Thoracic aorta (tissue), 2 donors: ENCODE measurements around the gene PRDM8. TPM values are rescaled to one million over a fixed set of nuclear protein-coding genes. Genes with fewer than 3 reads are reported as not detected.
"Not testable (repeated sequence)": the region's sequence is repeated elsewhere in the genome, so short reads cannot be mapped to it uniquely, and the experiment has no call there.

ENCODE experiments used
- ATAC-seq: fragments of 150-250 bp; one replicate; pipeline ENCODE4 v1.8.0; 2017; ENCODE audit warnings: low read depth; ENCODE audit not compliant: insufficient number of reproducible peaks, low FRiP score
- DNase-seq: peaks from one replicate; pipeline ENCODE4 v3.0.0-alpha.2; 2020; ENCODE audit warnings: low spot score
- H3K27ac ChIP-seq, 2 donors: fragments of 200-600 bp; sonication (generic); 1 replicate in 1 of 2; 2 replicates in 1 of 2; pipeline ENCODE4 v1.5.1; 2016; ENCODE audit warnings: mild to moderate bottlenecking in 2 of 2, moderate library complexity in 2 of 2
- H3K27me3 ChIP-seq: fragments of 200-600 bp; sonication (generic); replicated peaks from 2 replicates; pipeline ENCODE4 v1.6.0; 2016; ENCODE audit warnings: mild to moderate bottlenecking; ENCODE audit not compliant: insufficient read depth
- H3K36me3 ChIP-seq: fragments of 200-600 bp; sonication (generic); one replicate; pipeline ENCODE4 v1.5.1; 2016
- H3K4me1 ChIP-seq, 2 donors: fragments of 200-600 bp; sonication (generic); 1 replicate in 1 of 2; 2 replicates in 1 of 2; pipeline versions ENCODE4 v1.5.1 to v1.6.0; 2016; ENCODE audit warnings: low read depth in 2 of 2, mild to moderate bottlenecking in 1 of 2; ENCODE audit not compliant: control insufficient read depth in 1 of 2
- H3K4me3 ChIP-seq: fragments of 200-600 bp; sonication (generic); 2 replicates; pipeline ENCODE4 v1.5.1; 2016; ENCODE audit warnings: mild to moderate bottlenecking
- H3K9me3 ChIP-seq: fragments of 200-600 bp; sonication (generic); 2 replicates; pipeline ENCODE4 v1.5.1; 2016
- total RNA-seq, 2 donors: library from RNA; depleted of rRNA; stranded (reverse); fragments of >200 nt; gene quantifications; one replicate each; pipeline versions ENCODE4 v1.1.0 to v1.2.3, GENCODE V29; 2016
- TF ChIP-seq, protein P1 (sequence below): fragments of 200-600 bp; sonication (generic); IDR thresholded peaks from one replicate; pipeline ENCODE4 v1.5.1; 2019; ENCODE audit warnings: antibody characterized with exemption

The PRDM8 gene
- total RNA-seq, 2 donors from 2014 or later, result 2.7 to 3.7 TPM

DNA sequence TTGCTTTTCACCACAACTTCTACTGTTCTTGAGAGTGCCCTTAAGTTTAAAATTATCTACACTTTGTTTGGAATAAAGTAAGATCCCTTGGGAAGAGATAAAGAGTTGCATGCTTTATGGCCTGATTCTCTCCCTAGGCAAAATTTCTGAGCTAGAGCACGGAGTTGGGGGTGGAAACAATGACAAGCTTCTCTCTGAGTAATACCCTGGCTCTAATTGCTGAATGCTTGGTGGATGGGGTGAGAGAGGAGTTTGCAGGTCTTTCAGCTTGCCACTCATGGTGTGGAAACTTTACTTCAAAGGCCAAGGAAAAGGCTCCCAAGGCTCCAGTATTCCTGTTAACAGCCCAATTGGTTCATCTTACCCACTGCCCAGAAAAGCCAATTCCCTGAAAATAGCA is 26.1 kb upstream of the PRDM8 start:
- Histone ChIP-seq H3K4me1 (no peaks in the 10 kb centered on the region), H3K27ac (no peak overlapping the region), H3K36me3 (no peaks in the 10 kb centered on the region), H3K27me3 (no peaks in the 10 kb centered on the region), H3K4me3 (no peak overlapping the region), H3K9me3 (no peaks in the 10 kb centered on the region)
- ATAC-seq, result no peak
- DNase-seq, result no peak
- TF ChIP-seq, protein P1, sequence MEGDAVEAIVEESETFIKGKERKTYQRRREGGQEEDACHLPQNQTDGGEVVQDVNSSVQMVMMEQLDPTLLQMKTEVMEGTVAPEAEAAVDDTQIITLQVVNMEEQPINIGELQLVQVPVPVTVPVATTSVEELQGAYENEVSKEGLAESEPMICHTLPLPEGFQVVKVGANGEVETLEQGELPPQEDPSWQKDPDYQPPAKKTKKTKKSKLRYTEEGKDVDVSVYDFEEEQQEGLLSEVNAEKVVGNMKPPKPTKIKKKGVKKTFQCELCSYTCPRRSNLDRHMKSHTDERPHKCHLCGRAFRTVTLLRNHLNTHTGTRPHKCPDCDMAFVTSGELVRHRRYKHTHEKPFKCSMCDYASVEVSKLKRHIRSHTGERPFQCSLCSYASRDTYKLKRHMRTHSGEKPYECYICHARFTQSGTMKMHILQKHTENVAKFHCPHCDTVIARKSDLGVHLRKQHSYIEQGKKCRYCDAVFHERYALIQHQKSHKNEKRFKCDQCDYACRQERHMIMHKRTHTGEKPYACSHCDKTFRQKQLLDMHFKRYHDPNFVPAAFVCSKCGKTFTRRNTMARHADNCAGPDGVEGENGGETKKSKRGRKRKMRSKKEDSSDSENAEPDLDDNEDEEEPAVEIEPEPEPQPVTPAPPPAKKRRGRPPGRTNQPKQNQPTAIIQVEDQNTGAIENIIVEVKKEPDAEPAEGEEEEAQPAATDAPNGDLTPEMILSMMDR, result no peak

- Histone ChIP-seq H3K27me3 (no peaks in the 10 kb centered on the region), H3K4me1 (no peaks in the 10 kb centered on the region), H3K4me3 (no peak overlapping the region), H3K36me3 (no peaks in the 10 kb centered on the region), H3K9me3 (no peaks in the 10 kb centered on the region), H3K27ac (no peak overlapping the region)
- DNase-seq (no peak), ATAC-seq (no peak)
- TF ChIP-seq, protein P1, result no peak
Observed at GRCh38 chr4:80171656-80172055, 25.6 kb upstream of the PRDM8 start.

- ATAC-seq, result no peak
Observed at GRCh38 chr4:80172203-80172602, 25.1 kb upstream of the PRDM8 start.

DNA sequence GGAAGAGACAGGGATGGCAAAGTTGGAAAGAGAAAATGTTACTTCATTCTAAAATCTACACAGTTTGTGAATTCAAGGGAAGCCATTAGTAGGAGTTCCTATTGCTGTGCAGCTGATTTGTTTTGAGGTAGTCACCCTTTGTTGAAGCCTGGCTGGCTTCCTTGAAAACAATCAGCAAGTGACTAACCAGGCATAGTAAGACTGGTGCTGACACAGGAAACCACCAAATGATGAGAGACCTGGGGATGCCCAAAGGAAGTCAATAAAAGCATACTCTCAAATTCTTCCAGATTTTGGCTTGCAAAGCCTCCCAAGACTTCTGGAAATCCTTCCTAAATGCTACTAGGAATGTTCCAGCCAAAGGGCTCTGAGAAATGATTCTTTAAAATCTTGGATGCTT is 23.9 kb upstream of the PRDM8 start:
- no peak for ATAC-seq
- Histone ChIP-seq H3K4me3 (no peak overlapping the region), H3K36me3 (no peaks in the 10 kb centered on the region), H3K9me3 (no peaks in the 10 kb centered on the region), H3K4me1 (no peaks in the 10 kb centered on the region), H3K27me3 (no peaks in the 10 kb centered on the region), H3K27ac (no peak overlapping the region)
- no peak for DNase-seq
- TF ChIP-seq, protein P1, result no peak

More at GRCh38 chr4:80172203-80172602, 25.1 kb upstream of the PRDM8 start:
- Histone ChIP-seq H3K4me3 (no peak overlapping the region), H3K27me3 (no peaks in the 10 kb centered on the region), H3K9me3 (no peaks in the 10 kb centered on the region), H3K4me1 (no peaks in the 10 kb centered on the region), H3K27ac (no peak overlapping the region), H3K36me3 (no peaks in the 10 kb centered on the region)
- TF ChIP-seq, protein P1, result no peak
- DNase-seq, result no peak

DNA sequence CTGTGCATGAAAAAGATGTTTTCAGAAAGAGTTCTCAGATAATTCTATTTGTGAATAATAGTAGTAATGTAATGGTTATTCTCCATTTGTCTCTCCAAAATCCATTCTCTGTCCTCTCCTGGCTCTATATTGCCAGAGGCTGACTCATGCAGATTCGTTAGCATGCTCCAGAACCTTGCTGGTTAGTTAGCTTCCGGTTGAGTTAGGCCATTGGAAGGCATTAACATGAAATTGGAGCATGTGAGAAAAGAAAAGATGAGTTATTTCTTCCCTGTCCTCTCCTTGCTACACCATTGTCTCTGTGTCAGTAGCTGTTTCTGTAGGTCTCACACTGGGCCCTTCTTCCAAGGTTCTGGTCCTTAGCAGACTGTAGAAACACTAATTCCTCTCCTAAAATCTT is 23.5 kb upstream of the PRDM8 start:
- no peak overlapping the region for H3K4me3 ChIP-seq
- H3K36me3 ChIP-seq, result no peaks in the 10 kb centered on the region
- no peaks in the 10 kb centered on the region for H3K27me3 ChIP-seq
- DNase-seq, result no peak
- TF ChIP-seq, protein P1, result no peak
- no peaks in the 10 kb centered on the region for H3K4me1 ChIP-seq
- H3K9me3 ChIP-seq, result peaks cover 1% of the 10 kb centered on the region
- no peak for ATAC-seq
- no peak overlapping the region for H3K27ac ChIP-seq

DNA sequence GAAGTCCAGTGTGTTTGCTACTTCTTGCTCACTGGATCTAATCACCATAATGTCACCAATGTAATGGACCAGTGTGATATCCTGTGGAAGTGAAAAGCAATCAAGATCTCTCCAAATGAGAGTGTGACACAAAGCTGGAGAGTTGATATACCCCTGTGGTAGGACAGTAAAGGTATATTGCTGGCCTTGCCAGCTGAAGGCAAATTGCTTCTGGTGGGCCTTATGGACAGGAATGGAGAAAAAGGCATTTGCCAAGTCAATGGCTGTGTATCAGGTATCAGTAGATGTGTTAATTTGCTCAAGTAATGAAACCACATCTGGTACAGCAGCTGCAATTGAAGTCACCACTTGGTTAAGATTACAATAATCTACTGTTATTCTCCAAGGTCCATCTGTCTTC is 19.5 kb upstream of the PRDM8 start:
- not testable (repeated sequence) for H3K4me1 ChIP-seq, H3K9me3 ChIP-seq, H3K27me3 ChIP-seq, DNase-seq, ATAC-seq, H3K27ac ChIP-seq, H3K36me3 ChIP-seq, H3K4me3 ChIP-seq
